ENCODE results near the gene ZKSCAN1. TPM values are rescaled to one million over a fixed set of nuclear protein-coding genes. Genes with fewer than 3 reads are reported as not detected.
A peak's percentile ranks its signal among the peaks of the same experiment; 100 is the strongest.
"Not testable (repeated sequence)": the region's sequence is repeated elsewhere in the genome, so short reads cannot be mapped to it uniquely, and the experiment has no call there.

Gene ZKSCAN1
- total RNA-seq, 4 donors from 2014 or later, result 48.0 to 86.1 (median 73.5) TPM

- TF ChIP-seq, protein P1, sequence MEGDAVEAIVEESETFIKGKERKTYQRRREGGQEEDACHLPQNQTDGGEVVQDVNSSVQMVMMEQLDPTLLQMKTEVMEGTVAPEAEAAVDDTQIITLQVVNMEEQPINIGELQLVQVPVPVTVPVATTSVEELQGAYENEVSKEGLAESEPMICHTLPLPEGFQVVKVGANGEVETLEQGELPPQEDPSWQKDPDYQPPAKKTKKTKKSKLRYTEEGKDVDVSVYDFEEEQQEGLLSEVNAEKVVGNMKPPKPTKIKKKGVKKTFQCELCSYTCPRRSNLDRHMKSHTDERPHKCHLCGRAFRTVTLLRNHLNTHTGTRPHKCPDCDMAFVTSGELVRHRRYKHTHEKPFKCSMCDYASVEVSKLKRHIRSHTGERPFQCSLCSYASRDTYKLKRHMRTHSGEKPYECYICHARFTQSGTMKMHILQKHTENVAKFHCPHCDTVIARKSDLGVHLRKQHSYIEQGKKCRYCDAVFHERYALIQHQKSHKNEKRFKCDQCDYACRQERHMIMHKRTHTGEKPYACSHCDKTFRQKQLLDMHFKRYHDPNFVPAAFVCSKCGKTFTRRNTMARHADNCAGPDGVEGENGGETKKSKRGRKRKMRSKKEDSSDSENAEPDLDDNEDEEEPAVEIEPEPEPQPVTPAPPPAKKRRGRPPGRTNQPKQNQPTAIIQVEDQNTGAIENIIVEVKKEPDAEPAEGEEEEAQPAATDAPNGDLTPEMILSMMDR (IDR thresholded peaks at IDR 0.05), result no peak
- no peak for TF ChIP-seq POLR2A (IDR thresholded peaks at IDR 0.05)
- no peak overlapping the region for H3K4me3 ChIP-seq
- H3K27me3 ChIP-seq, result no peaks in the 10 kb centered on the region
- no peak overlapping the region for H3K27ac ChIP-seq
- H3K4me1 ChIP-seq, result peaks cover 0 to 8% (median 0%) of the 10 kb centered on the region in 4 donors
- no peak for DNase-seq
- H3K9me3 ChIP-seq, result no peaks in the 10 kb centered on the region
- H3K36me3 ChIP-seq, result no peaks in the 10 kb centered on the region
Observed at GRCh38 chr7:99987846-99988245, 27.6 kb upstream of the ZKSCAN1 start.

DNA sequence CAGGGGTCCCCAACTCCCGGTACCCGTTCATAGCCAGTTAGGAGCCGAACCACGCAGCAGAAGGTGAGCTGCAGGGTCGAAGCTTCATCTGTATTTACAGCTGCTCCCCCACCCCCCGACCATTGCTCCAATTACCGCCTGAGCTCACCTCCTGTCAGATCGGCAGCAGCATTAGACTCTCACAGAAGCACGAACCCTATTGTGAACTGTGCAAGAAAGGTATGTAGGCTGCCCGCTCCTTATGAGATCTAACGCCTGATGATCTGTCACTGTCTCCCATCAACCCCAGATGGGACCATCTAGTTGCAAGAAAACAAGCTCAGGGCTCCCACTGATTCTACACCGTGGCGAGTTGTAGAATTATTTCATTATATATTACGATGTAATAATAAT lies 24.9 kb upstream of the ZKSCAN1 start:
- no peak overlapping the region for H3K4me3 ChIP-seq
- no peaks in the 10 kb centered on the region for H3K27me3 ChIP-seq
- TF ChIP-seq, protein P1 (IDR thresholded peaks at IDR 0.05), result no peak
- no peak for TF ChIP-seq POLR2A (IDR thresholded peaks at IDR 0.05)
- no peaks in the 10 kb centered on the region for H3K36me3 ChIP-seq
- H3K27ac ChIP-seq, result no peak overlapping the region
- peaks cover 0 to 8% (median 0%) of the 10 kb centered on the region in 4 donors for H3K4me1 ChIP-seq
- H3K9me3 ChIP-seq, result no peaks in the 10 kb centered on the region
- no peak for DNase-seq

DNA sequence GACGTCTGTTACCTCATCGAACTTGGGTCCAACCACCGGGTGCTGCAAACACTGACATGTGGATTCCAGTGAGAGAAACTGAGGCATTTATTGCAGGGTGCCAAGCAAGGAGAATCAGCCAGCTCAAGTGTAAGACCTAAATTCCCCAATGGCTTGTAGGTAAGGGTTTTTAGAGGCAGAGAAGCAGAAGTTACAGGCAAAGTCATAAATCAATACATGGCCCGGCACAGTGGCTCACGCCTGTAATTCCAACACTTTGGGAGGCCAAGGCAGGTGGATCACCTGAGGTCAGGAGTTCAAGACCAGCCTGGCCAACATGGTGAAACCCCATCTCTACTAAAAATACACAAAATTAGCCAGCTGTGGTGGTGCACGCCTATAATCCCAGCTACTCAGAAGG lies 23.9 kb upstream of the ZKSCAN1 start:
- not testable (repeated sequence) for H3K9me3 ChIP-seq, DNase-seq, H3K4me1 ChIP-seq, H3K27ac ChIP-seq, H3K36me3 ChIP-seq, H3K4me3 ChIP-seq, H3K27me3 ChIP-seq

GRCh38 chr7:99992330-99993038 lies 22.9 kb upstream of the ZKSCAN1 start:
- peaks cover 0 to 17% (median 0%) of the 10 kb centered on the region in 4 donors for H3K4me1 ChIP-seq
- DNase-seq, result no peak
- no peaks in the 10 kb centered on the region for H3K9me3 ChIP-seq
- no peaks in the 10 kb centered on the region for H3K27me3 ChIP-seq
- no peak overlapping the region for H3K4me3 ChIP-seq
- H3K36me3 ChIP-seq, result no peaks in the 10 kb centered on the region
- H3K27ac ChIP-seq, result no peak overlapping the region
- TF ChIP-seq POLR2A (IDR thresholded peaks at IDR 0.05), result no peak
- TF ChIP-seq, protein P1 (IDR thresholded peaks at IDR 0.05), result no peak

- TF ChIP-seq POLR2A (IDR thresholded peaks at IDR 0.05), result no peak
- TF ChIP-seq, protein P1 (IDR thresholded peaks at IDR 0.05), result no peak
- peaks cover 0 to 17% (median 0%) of the 10 kb centered on the region in 4 donors for H3K4me1 ChIP-seq
- H3K27me3 ChIP-seq, result no peaks in the 10 kb centered on the region
- H3K4me3 ChIP-seq, result no peak overlapping the region
- no peak overlapping the region for H3K27ac ChIP-seq
- DNase-seq, result no peak
- H3K9me3 ChIP-seq, result no peaks in the 10 kb centered on the region
- H3K36me3 ChIP-seq, result no peaks in the 10 kb centered on the region
Observed at GRCh38 chr7:99994819-99995218, 20.6 kb upstream of the ZKSCAN1 start.

DNA sequence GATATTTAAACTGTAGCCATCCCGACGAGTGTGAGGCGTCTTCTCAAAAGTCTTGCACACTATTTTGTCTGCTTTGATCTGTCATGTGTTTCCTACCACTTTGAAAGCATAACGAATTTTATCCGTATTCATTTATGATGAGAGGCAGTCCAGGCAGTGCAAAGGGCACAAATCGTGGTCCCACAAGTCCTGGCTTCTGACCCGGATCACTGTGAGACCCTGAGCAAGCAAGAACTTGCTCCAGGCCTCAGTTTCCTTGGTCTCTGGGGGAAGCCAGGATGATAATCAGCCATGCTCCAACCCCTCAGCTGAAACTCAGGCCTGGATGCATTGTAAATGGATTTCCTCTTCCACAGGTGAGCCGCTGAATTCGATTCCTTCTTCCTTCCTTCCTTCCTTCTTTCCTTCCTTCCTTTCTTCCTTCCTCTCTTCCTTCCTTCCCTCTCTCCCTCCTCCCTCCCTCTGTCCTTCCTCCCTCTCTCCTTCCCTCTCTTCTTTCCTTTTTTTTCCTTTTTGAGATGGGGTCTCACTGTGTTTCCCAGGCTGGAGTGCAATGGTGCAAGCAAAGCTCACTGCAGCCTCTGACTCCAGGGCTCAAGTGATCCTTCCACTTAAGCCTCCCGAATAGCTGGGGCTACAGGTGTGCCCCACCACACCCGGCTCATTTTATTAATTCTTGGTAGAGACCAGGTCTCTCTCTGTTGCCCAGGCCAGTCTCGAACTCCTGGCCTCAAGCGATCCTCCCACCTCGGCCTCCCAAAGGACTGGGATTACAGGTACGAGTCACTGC lies 18.4 kb upstream of the ZKSCAN1 start:
- peak overlapping the region; percentile 65 to 82 (median 73) for H3K27ac ChIP-seq
- peak overlapping the region; percentile 38 to 54 (median 46) for H3K4me3 ChIP-seq
- H3K27me3 ChIP-seq, result no peaks in the 10 kb centered on the region
- no peaks in the 10 kb centered on the region for H3K36me3 ChIP-seq
- H3K4me1 ChIP-seq, result peaks cover 0 to 8% (median 0%) of the 10 kb centered on the region in 4 donors
- DNase-seq, result peak in 1 of 3 donors; percentile 15
- TF ChIP-seq POLR2A (IDR thresholded peaks at IDR 0.05), result no peak
- TF ChIP-seq, protein P1 (IDR thresholded peaks at IDR 0.05), result no peak
- H3K9me3 ChIP-seq, result no peaks in the 10 kb centered on the region

Data from Peyer's patch (tissue), 4 donors.